A549 (cell line): ENCODE measurements around the gene AAMDC. TPM values are rescaled to one million over a fixed set of nuclear protein-coding genes. Genes with fewer than 3 reads are reported as not detected.

Experiments
- ATAC-seq, 2 experiments: fragments of 200-7000 bp in 1 of 2; fragments of >200 bp in 1 of 2; cut with Nextera tagmentation in 1 of 2; cut with Tn5 transposase in 1 of 2; 3 replicates each; pipeline versions ENCODE4 v1.8.0 to v1.9.1; 2018 to 2020; ENCODE audit warnings: mild to moderate bottlenecking in 1 of 2, moderate library complexity in 1 of 2
- CTCF ChIA-PET: fragments of 300-600 bp; sonication (Branson Sonifier 250); formaldehyde crosslinking; extraction: SDS; loops from one replicate; lab custom pipeline; 2021; ENCODE audit warnings: antibody characterized with exemption, inconsistent platforms; lab: Yijun Ruan, JAX
- POLR2A ChIA-PET: fragments of 350-600 bp; formaldehyde crosslinking; extraction: SDS; loops from one replicate; lab custom pipeline; 2021; ENCODE audit warnings: antibody characterized with exemption, inconsistent platforms; lab: Yijun Ruan, JAX
- DNase-seq, 2 experiments: peaks; one replicate each; pipeline versions ENCODE4 v3.0.0 to v3.0.0-alpha.2; 2011 to 2016; ENCODE audit warnings: low read depth in 1 of 2, low spot score in 1 of 2
- FAIRE-seq: peaks from 2 replicates; lab custom pipeline; 2011; peaks lifted over from hg19 to GRCh38; lab: Jason Lieb, UNC
- H3K27ac ChIP-seq, 2 experiments: fragments of >200 bp; sonication (Bioruptor Twin); formaldehyde crosslinking; 3 replicates each; pipeline ENCODE4 v1.5.1; 2016 to 2017
- H3K4me1 ChIP-seq: fragments of >200 bp; sonication (Bioruptor Twin); formaldehyde crosslinking; 3 replicates; pipeline ENCODE4 v1.6.1; 2016
- H3K4me2 ChIP-seq: fragments of >200 bp; sonication (Bioruptor Twin); formaldehyde crosslinking; 3 replicates; pipeline ENCODE4 v1.6.1; 2016
- H3K4me3 ChIP-seq: fragments of >200 bp; sonication (Bioruptor Twin); formaldehyde crosslinking; 3 replicates; pipeline ENCODE4 v1.5.1; 2016
- H3K9me3 ChIP-seq: fragments of >200 bp; sonication (Bioruptor Twin); formaldehyde crosslinking; 3 replicates; pipeline ENCODE4 v1.6.1; 2016
- ATOH8 ChIP-seq: fragments of 250-450 bp; sonication (Bioruptor Pico); IDR thresholded peaks from 2 replicates; pipeline ENCODE4 v1.5.0; 2020; ENCODE audit warnings: low read depth, mild to moderate bottlenecking, moderate library complexity
- BHLHE40 ChIP-seq: IDR thresholded peaks from 2 replicates; pipeline ENCODE4 v1.6.1; 2012; ENCODE audit warnings: low read depth, low read length, inconsistent platforms
- CBX8 ChIP-seq: fragments of 200-600 bp; sonication (generic); IDR thresholded peaks from 2 replicates; pipeline ENCODE4 v1.6.1; 2016
- CEBPB ChIP-seq, 2 experiments: fragments of >200 bp in 1 of 2; sonication (Bioruptor Twin) in 1 of 2; formaldehyde crosslinking in 1 of 2; IDR thresholded peaks; 2 replicates each; pipeline ENCODE4 v1.6.1; 2012 to 2016
- CHD2 ChIP-seq: fragments of 150-350 bp; IDR thresholded peaks from 2 replicates; pipeline ENCODE4 v1.6.1; 2014; ENCODE audit warnings: low read length; ENCODE audit not compliant: partially characterized antibody
- E2F6 ChIP-seq: IDR thresholded peaks from 2 replicates; pipeline ENCODE4 v1.6.1; 2012; ENCODE audit warnings: low read depth, borderline replicate concordance
- EHF ChIP-seq: fragments of 250-450 bp; sonication (Bioruptor Pico); IDR thresholded peaks from 2 replicates; pipeline ENCODE4 v1.5.0; 2020; ENCODE audit warnings: mild to moderate bottlenecking
- EHMT2 ChIP-seq: fragments of 200-600 bp; sonication (generic); IDR thresholded peaks from 2 replicates; pipeline ENCODE4 v1.6.1; 2016; ENCODE audit warnings: antibody characterized with exemption, low read depth, mild to moderate bottlenecking, moderate library complexity
- EP300 ChIP-seq, 2 experiments: fragments of >200 bp; sonication (Bioruptor Twin); formaldehyde crosslinking; IDR thresholded peaks; 2 replicates in 1 of 2; 3 replicates in 1 of 2; pipeline ENCODE4 v1.6.1; 2016 to 2017
- FOSL2 ChIP-seq, 2 experiments: fragments of 450-650 bp in 1 of 2; fragments of >200 bp in 1 of 2; sonication (Bioruptor Twin) in 1 of 2; formaldehyde crosslinking; IDR thresholded peaks; 2 replicates each; pipeline versions ENCODE4 v1.5.0 to v1.6.1; 2016 to 2020; ENCODE audit warnings: mild to moderate bottlenecking in 1 of 2, moderate library complexity in 1 of 2
- HOXB13 ChIP-seq: fragments of 250-450 bp; sonication (Bioruptor Pico); IDR thresholded peaks from 2 replicates; pipeline ENCODE4 v1.5.0; 2020; ENCODE audit warnings: low read depth, mild to moderate bottlenecking, moderate library complexity
- KDM5A ChIP-seq: fragments of 200-600 bp; sonication (generic); IDR thresholded peaks from 2 replicates; pipeline ENCODE4 v1.6.1; 2016; ENCODE audit warnings: antibody characterized with exemption, mild to moderate bottlenecking
- NPAS2 ChIP-seq: fragments of 250-450 bp; sonication (Bioruptor Pico); IDR thresholded peaks from 2 replicates; pipeline ENCODE4 v1.8.0; 2022; ENCODE audit warnings: mild to moderate bottlenecking, moderate library complexity, borderline replicate concordance
- RAD21 ChIP-seq, 2 experiments: fragments of >200 bp in 1 of 2; sonication (Bioruptor Twin) in 1 of 2; formaldehyde crosslinking in 1 of 2; IDR thresholded peaks in 1 of 2; conservative IDR thresholded peaks in 1 of 2; 2 replicates in 1 of 2; 3 replicates in 1 of 2; pipeline ENCODE4 v1.6.1; 2012 to 2018; ENCODE audit warnings: inconsistent platforms in 1 of 2
- REST ChIP-seq: fragments of 200-600 bp; sonication (generic); IDR thresholded peaks from 2 replicates; pipeline ENCODE4 v1.6.1; 2016; ENCODE audit warnings: antibody characterized with exemption, mild to moderate bottlenecking, moderate library complexity
- SREBF2 ChIP-seq: fragments of 450-650 bp; IDR thresholded peaks from 2 replicates; pipeline ENCODE4 v1.6.1; 2014; ENCODE audit warnings: mild to moderate bottlenecking, moderate library complexity
- TFCP2L1 ChIP-seq: fragments of 250-450 bp; sonication (Bioruptor Pico); IDR thresholded peaks from 2 replicates; pipeline ENCODE4 v1.5.0; 2021; ENCODE audit warnings: mild to moderate bottlenecking
- TP53 ChIP-seq: fragments of 250-450 bp; sonication (Bioruptor Pico); IDR thresholded peaks from 2 replicates; pipeline ENCODE4 v1.5.0; 2021; ENCODE audit warnings: mild to moderate bottlenecking, moderate library complexity
- ZC3H11A ChIP-seq: fragments of 450-650 bp; IDR thresholded peaks from 2 replicates; pipeline ENCODE4 v1.6.1; 2014; ENCODE audit warnings: antibody characterized with exemption, mild to moderate bottlenecking
- ZNF302 ChIP-seq: fragments of 250-450 bp; sonication (Bioruptor Pico); IDR thresholded peaks from 2 replicates; pipeline ENCODE4 v1.9.0; 2021; ENCODE audit warnings: inconsistent platforms, mild to moderate bottlenecking, moderate library complexity
- ZSCAN20 ChIP-seq: fragments of 250-450 bp; sonication (Bioruptor Pico); IDR thresholded peaks from 2 replicates; pipeline ENCODE4 v1.8.0; 2022; ENCODE audit warnings: mild to moderate bottlenecking, moderate library complexity
- WGBS: methylation state at CpG from one replicate; pipeline ENCODE4 v1.1.6; 2017; ENCODE audit errors: missing lambda C conversion rate; 5-methylcytosine and 5-hydroxymethylcytosine counted together
- polyA plus RNA-seq, 4 experiments: library from polyadenylated mRNA; depleted of rRNA in 3 of 4; stranded (reverse); fragments of >200 nt; fragmentation: RNase III in 1 of 4; extraction: RNeasy Plus Mini Kit Qiagen cat#74134 plus additional on column Dnase treatment in 1 of 4; gene quantifications; 2 replicates in 3 of 4; 3 replicates in 1 of 4; pipeline ENCODE4 v1.2.3, GENCODE V29; 2011 to 2017

The AAMDC gene
- polyA plus RNA-seq, 2 of the 4 experiments (the other 2 are of a cell fraction): 25.4 to 36.5 TPM

- H3K4me3 ChIP-seq: no peak overlapping the region
- WGBS: 48% methylated on average over 1 of the region's 1 CpG
- H3K9me3 ChIP-seq: no peaks in the 10 kb centered on the region
- ChIA-PET POLR2A (no interaction called here), CTCF (interaction anchor here (0.8 to 1.1 kb wide), 3 partner anchors 11 to 221 kb away, joined by 3 to 5 read pairs (median 4); no protein-coding TSS in a partner anchor)
- H3K27ac ChIP-seq: no peak overlapping the region
- H3K4me1 ChIP-seq: no peaks in the 10 kb centered on the region
- TF ChIP-seq NPAS2 (no peak), CHD2 (no peak), CEBPB (IDR thresholded peaks at IDR 0.05) (no peak), RAD21 (conservative IDR thresholded peaks at IDR 0.05 in 1 of 2, IDR thresholded peaks at IDR 0.05 in 1 of 2) (no peak), TP53 (no peak), EP300 (IDR thresholded peaks at IDR 0.05) (no peak), CBX8 (no peak), TFCP2L1 (no peak), ZC3H11A (no peak), KDM5A (no peak), ATOH8 (CRISPR knock-in tag) (no peak), E2F6 (no peak)
- FAIRE-seq: no peak
- no peak for DNase-seq
- no peak for ATAC-seq
- H3K4me2 ChIP-seq: no peak overlapping the region
These were observed 42.4 kb upstream of the AAMDC start for GRCh38 chr11:77778549-77778948.

- ATAC-seq (peak in 1 of 2 experiments; percentile 45; a peak in 2 of 6 replicates), DNase-seq (peak in 1 of 2 experiments; percentile 21), FAIRE-seq (no peak)
- POLR2A ChIA-PET: interaction anchor here (0.6 kb wide), 1 partner anchor 78 kb away, joined by 4 read pairs; no protein-coding TSS in a partner anchor
- CTCF ChIA-PET: no interaction called here
- Histone ChIP-seq H3K4me3 (no peak overlapping the region), H3K27ac (no peak overlapping the region), H3K4me2 (no peak overlapping the region), H3K9me3 (no peaks in the 10 kb centered on the region), H3K4me1 (no peaks in the 10 kb centered on the region)
- 0 out of 2 replicates have a peak, but pooled peaks have one; percentile 41 for TF ChIP-seq ZSCAN20 (CRISPR knock-in tag)
- no peak for TF ChIP-seq BHLHE40
- TF ChIP-seq REST: peak; percentile 91
- TF ChIP-seq EHF: 0 out of 2 replicates have a peak, but pooled peaks have one; percentile 57
- TF ChIP-seq HOXB13 (CRISPR knock-in tag): 0 out of 2 replicates have a peak, but pooled peaks have one; percentile 25
- TF ChIP-seq CEBPB (IDR thresholded peaks at IDR 0.05): no peak
- no peak for TF ChIP-seq FOSL2 (IDR thresholded peaks at IDR 0.05)
- no peak for TF ChIP-seq FOSL2 (CRISPR knock-in tag; IDR thresholded peaks at IDR 0.05)
- TF ChIP-seq SREBF2: no peak
- TF ChIP-seq EHMT2: peak; percentile 82
- TF ChIP-seq ZNF302: 0 out of 2 replicates have a peak, but pooled peaks have one; percentile 32
These were observed 41.0 kb upstream of the AAMDC start for GRCh38 chr11:77779935-77780334.
